ENCODE data around the gene AMMECR1.
"Not testable (repeated sequence)": the region's sequence is repeated elsewhere in the genome, so short reads cannot be mapped to it uniquely, and the experiment has no call there.

AMMECR1 gene

GRCh38 chrX:110229497-110230111 lies 88.3 kb downstream of the AMMECR1 start:
- peak overlapping the region; percentile 40 for H3K4me3 ChIP-seq (ENCODE audit: low read depth, low read length)

GRCh38 chrX:110228453-110228852 lies 89.4 kb downstream of the AMMECR1 start:
- Histone ChIP-seq H3K79me2 (no peaks in the 10 kb centered on the region), H2AFZ (no peak overlapping the region), H3K27ac (no peak overlapping the region), H3K9ac (no peak overlapping the region), H3K4me3 (ENCODE audit: low read depth, low read length) (no peak overlapping the region), H3K4me1 (no peaks in the 10 kb centered on the region), H3K4me2 (ENCODE audit: low read length) (no peak overlapping the region), H3K36me3 (ENCODE audit: control insufficient read depth, insufficient read depth, low read length) (no peaks in the 10 kb centered on the region), H3K27me3 (ENCODE audit: control insufficient read depth, insufficient read depth, low read length) (no peaks in the 10 kb centered on the region), H3K9me3 (ENCODE audit: control insufficient read depth, low read length) (no peaks in the 10 kb centered on the region)
- no peak for TF ChIP-seq CTCF (IDR thresholded peaks at IDR 0.05)

More at GRCh38 chrX:110229497-110230111, 88.3 kb downstream of the AMMECR1 start:
- H3K27me3 ChIP-seq (ENCODE audit: control insufficient read depth, insufficient read depth, low read length); H3K36me3 ChIP-seq (ENCODE audit: control insufficient read depth, insufficient read depth, low read length); H3K4me1 ChIP-seq; H3K79me2 ChIP-seq; H3K9ac ChIP-seq; H3K9me3 ChIP-seq (ENCODE audit: control insufficient read depth, low read length): not testable (repeated sequence)
- H3K4me2 ChIP-seq (ENCODE audit: low read length): peak overlapping the region; percentile 49
- H2AFZ ChIP-seq: peak overlapping the region; percentile 78
- H3K27ac ChIP-seq: peak overlapping the region; percentile 84

GRCh38 chrX:110226931-110227330 lies 91.0 kb downstream of the AMMECR1 start:
- TF ChIP-seq CTCF (IDR thresholded peaks at IDR 0.05): no peak
- H3K4me1 ChIP-seq: no peaks in the 10 kb centered on the region
- H3K36me3 ChIP-seq (ENCODE audit: control insufficient read depth, insufficient read depth, low read length): no peaks in the 10 kb centered on the region
- no peaks in the 10 kb centered on the region for H3K9me3 ChIP-seq (ENCODE audit: control insufficient read depth, low read length)
- no peaks in the 10 kb centered on the region for H3K79me2 ChIP-seq
- H3K4me3 ChIP-seq (ENCODE audit: low read depth, low read length): no peak overlapping the region
- H3K27ac ChIP-seq: no peak overlapping the region
- H3K27me3 ChIP-seq (ENCODE audit: control insufficient read depth, insufficient read depth, low read length): no peaks in the 10 kb centered on the region
- no peak overlapping the region for H3K4me2 ChIP-seq (ENCODE audit: low read length)
- no peak overlapping the region for H3K9ac ChIP-seq
- no peak overlapping the region for H2AFZ ChIP-seq

GRCh38 chrX:110224926-110225617 lies 92.8 kb downstream of the AMMECR1 start:
- Histone ChIP-seq H3K9me3 (ENCODE audit: control insufficient read depth, low read length) (no peaks in the 10 kb centered on the region), H3K79me2 (no peaks in the 10 kb centered on the region), H2AFZ (no peak overlapping the region), H3K4me1 (no peaks in the 10 kb centered on the region), H3K27ac (no peak overlapping the region), H3K4me3 (ENCODE audit: low read depth, low read length) (no peak overlapping the region), H3K36me3 (ENCODE audit: control insufficient read depth, insufficient read depth, low read length) (no peaks in the 10 kb centered on the region), H3K27me3 (ENCODE audit: control insufficient read depth, insufficient read depth, low read length) (no peaks in the 10 kb centered on the region), H3K9ac (no peak overlapping the region), H3K4me2 (ENCODE audit: low read length) (no peak overlapping the region)
- no peak for TF ChIP-seq CTCF (IDR thresholded peaks at IDR 0.05)

- Histone ChIP-seq H3K4me1 (no peaks in the 10 kb centered on the region), H3K4me2 (ENCODE audit: low read length) (no peak overlapping the region), H3K9me3 (ENCODE audit: control insufficient read depth, low read length) (no peaks in the 10 kb centered on the region), H3K27me3 (ENCODE audit: control insufficient read depth, insufficient read depth, low read length) (no peaks in the 10 kb centered on the region), H2AFZ (no peak overlapping the region), H3K4me3 (ENCODE audit: low read depth, low read length) (no peak overlapping the region), H3K9ac (no peak overlapping the region), H3K79me2 (no peaks in the 10 kb centered on the region), H3K36me3 (ENCODE audit: control insufficient read depth, insufficient read depth, low read length) (no peaks in the 10 kb centered on the region), H3K27ac (no peak overlapping the region)
- no peak for TF ChIP-seq CTCF (IDR thresholded peaks at IDR 0.05)
Observed at GRCh38 chrX:110222497-110223257, 95.2 kb downstream of the AMMECR1 start.
